Activated T-cell treated with anti-CD3 and anti-CD28 coated beads, Interleukin-2, amount 50 U/mL, for 1 hour (primary cell): ENCODE measurements around the gene KCNC4.

Experiments
- DNase-seq: peaks from one replicate; pipeline ENCODE4 v3.0.0-alpha.2; 2020

The KCNC4 gene

GRCh38 chr1:110233861-110234260, 23.7 kb downstream of the KCNC4 start:
- DNase-seq = no peak

GRCh38 chr1:110234691-110235090, 24.6 kb downstream of the KCNC4 start:
- DNase-seq = no peak

GRCh38 chr1:110235181-110235833, 25.2 kb downstream of the KCNC4 start:
- no peak for DNase-seq

- no peak for DNase-seq
Measured at GRCh38 chr1:110235834-110236682, 25.9 kb downstream of the KCNC4 start.

- DNase-seq = no peak
Measured at GRCh38 chr1:110237386-110238152, 27.5 kb downstream of the KCNC4 start.

- DNase-seq = no peak
Measured at GRCh38 chr1:110239441-110240430, 29.6 kb downstream of the KCNC4 start.

- no peak for DNase-seq
Measured at GRCh38 chr1:110240476-110241210, 30.5 kb downstream of the KCNC4 start.

GRCh38 chr1:110241516-110241915, 31.4 kb downstream of the KCNC4 start:
- DNase-seq = no peak

GRCh38 chr1:110242062-110242461, 31.9 kb downstream of the KCNC4 start:
- DNase-seq = no peak

GRCh38 chr1:110242731-110243130, 32.6 kb downstream of the KCNC4 start:
- DNase-seq = no peak

GRCh38 chr1:110243146-110243545, 33.0 kb downstream of the KCNC4 start:
- DNase-seq = no peak

GRCh38 chr1:110243574-110243973, 33.5 kb downstream of the KCNC4 start:
- no peak for DNase-seq

GRCh38 chr1:110245876-110246620, 35.9 kb downstream of the KCNC4 start:
- DNase-seq = no peak

- no peak for DNase-seq
Measured at GRCh38 chr1:110248746-110249145, 38.6 kb downstream of the KCNC4 start.

GRCh38 chr1:110249256-110249655, 39.1 kb downstream of the KCNC4 start:
- no peak for DNase-seq

- DNase-seq = no peak
Measured at GRCh38 chr1:110250008-110250407, 39.9 kb downstream of the KCNC4 start.

GRCh38 chr1:110250749-110251148, 40.6 kb downstream of the KCNC4 start:
- DNase-seq = no peak

- no peak for DNase-seq
Measured at GRCh38 chr1:110253213-110253612, 43.1 kb downstream of the KCNC4 start.

GRCh38 chr1:110254604-110255391, 44.7 kb downstream of the KCNC4 start:
- no peak for DNase-seq

- DNase-seq = no peak
Measured at GRCh38 chr1:110255392-110255787, 45.3 kb downstream of the KCNC4 start.
